GM11168 (cell line): ENCODE data around the gene JUNB.

ENCODE experiments used
- in situ Hi-C: fragments of 300-500 bp; cut with MboI; formaldehyde crosslinking; loops from one replicate; pipeline ENCODE4 v1.12.0; 2022; ENCODE audit warnings: low sequenced_read_pairs; ENCODE audit not compliant: unreplicated experiment

JUNB gene

DNA sequence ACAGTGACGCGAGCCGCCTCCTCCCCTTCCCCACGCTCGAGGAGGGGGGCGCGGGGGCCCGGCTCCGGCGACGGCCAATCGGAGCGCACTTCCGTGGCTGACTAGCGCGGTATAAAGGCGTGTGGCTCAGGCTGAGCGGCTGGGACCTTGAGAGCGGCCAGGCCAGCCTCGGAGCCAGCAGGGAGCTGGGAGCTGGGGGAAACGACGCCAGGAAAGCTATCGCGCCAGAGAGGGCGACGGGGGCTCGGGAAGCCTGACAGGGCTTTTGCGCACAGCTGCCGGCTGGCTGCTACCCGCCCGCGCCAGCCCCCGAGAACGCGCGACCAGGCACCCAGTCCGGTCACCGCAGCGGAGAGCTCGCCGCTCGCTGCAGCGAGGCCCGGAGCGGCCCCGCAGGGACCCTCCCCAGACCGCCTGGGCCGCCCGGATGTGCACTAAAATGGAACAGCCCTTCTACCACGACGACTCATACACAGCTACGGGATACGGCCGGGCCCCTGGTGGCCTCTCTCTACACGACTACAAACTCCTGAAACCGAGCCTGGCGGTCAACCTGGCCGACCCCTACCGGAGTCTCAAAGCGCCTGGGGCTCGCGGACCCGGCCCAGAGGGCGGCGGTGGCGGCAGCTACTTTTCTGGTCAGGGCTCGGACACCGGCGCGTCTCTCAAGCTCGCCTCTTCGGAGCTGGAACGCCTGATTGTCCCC, at the start of gene JUNB:
JUNB (plus strand) TSS at position 142 of the 706 bp plus-strand sequence; CDS start at position 428, 286 bp downstream.
- in situ Hi-C loops: loop anchor here (10.0 kb wide), 1 partner anchor 627 kb away; the partner anchor contains the start of gene ZNF136

DNA sequence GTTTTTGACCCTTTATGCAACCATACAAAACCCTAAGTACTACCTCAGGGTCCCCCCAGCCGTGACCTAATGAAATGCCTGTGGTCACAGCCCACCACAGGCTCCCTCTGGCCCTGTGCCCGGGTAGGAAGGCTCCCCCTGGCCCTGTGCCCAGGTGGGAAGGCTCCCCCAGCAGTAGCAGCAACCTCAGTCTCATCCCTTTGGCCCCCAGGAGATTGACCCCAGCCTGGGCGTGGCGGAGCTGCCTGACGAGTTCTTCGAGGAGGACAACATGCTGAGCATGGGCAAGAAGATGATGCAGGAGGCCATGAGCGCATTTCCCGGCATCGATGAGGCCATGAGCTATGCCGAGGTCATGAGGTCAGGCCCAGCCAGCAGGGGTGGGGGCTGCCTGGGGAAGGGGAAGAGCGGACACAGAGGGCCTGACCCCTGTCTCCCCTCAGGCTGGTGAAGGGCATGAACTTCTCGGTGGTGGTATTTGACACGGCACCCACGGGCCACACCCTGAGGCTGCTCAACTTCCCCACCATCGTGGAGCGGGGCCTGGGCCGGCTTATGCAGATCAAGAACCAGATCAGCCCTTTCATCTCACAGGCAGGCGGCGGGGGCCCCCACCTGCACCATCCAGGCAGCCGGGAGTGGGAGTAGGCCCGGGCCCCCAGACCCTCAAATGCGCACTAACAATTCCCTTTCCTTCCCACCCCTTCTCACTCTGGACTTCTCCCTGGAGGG, 46.0 kb upstream of the JUNB start:
- in situ Hi-C loops: no loop called here

DNA sequence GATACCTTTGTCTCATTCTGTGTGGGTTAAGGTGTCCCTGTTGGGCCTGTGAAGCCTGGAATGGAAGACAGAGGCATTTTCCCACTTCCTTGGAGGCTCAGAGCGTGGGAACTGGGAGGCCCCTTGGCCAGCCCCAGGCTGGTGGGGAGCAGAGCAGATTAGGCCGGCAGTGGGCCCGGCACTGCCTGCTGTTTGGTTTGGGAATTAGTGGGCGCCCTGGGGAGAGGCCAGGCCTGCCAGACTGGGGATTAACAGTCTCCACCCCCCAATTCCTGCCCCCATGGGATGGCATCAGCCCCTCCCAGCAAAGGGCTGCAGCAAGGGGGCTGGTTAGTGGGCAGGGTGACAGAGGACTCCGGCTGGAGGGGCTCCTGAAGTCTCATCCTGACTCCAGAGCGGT, 42.8 kb upstream of the JUNB start:
- in situ Hi-C loops: no loop called here

DNA sequence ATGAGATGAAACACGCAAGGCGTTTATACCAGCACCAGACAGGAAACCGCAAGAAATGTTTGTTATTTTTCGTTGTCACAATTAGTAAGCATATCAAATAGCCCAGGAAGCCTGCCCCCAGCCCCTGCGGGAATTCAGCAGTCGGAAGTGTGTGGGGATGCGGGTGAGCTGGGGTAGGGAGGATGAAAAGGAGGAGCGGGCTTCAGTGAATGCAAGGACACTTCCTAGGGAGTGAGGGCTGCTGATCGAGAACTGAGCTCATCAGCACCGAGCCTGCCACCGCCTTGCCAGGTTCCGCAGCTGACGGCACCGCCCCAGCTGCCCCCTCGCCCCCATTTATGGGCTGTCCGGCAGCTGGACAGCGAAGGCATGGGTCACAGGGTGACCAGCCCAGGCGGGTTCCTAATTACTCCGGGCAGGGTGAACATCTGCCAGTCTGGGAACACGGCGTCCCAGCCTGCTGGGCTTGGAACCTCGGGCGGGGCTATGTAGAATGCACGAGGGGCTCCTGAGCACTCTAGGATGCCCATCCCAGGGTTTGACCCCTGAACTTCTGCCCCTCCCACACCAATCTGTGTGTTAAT, 41.3 kb upstream of the JUNB start:
- in situ Hi-C loops: no loop called here

DNA sequence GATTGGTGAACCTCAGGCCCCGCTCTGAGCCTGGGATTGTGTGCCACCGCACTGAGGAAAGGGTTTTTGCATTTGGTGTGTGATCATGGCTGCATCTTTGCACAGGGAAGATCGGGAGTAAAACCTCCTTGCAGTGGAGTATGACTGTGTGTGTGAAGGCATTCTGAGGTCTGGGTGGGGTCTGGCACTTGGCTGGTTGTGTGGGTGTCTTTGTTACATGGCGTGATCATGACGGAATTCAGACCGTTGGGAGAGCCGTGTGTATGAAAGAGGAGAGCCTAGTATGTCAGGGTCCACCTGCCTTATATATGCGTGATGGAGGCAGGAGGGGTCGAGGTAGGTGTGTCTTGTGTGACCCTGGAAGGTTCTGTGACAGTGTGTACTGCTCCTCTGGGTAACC, 40.4 kb upstream of the JUNB start:
- in situ Hi-C loops: no loop called here

DNA sequence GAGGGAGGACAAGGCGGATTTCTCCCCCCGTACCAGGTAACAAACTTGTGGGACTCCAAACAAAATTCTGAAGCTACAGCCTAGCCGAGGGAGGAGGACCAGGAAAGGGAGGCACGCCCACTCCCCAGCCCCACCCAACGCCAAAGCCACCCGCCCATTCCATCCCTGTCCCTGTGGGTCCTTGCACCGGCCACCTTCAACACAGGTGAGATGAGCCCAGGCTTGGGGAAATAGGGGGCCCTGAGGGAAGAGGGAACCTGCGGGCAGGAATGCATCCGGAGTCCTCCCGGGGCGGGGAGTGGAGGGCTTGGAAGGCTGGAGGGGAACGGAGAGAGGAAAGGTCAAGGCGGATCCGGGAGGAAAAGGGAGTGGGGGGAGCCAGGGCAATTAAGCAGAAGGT, 39.7 kb upstream of the JUNB start, which contains the start of gene BEST2:
BEST2 (plus strand) TSS at position 157 of the 400 bp plus-strand sequence. CDS start 802 bp downstream, outside the sequence.
- in situ Hi-C loops: no loop called here

DNA sequence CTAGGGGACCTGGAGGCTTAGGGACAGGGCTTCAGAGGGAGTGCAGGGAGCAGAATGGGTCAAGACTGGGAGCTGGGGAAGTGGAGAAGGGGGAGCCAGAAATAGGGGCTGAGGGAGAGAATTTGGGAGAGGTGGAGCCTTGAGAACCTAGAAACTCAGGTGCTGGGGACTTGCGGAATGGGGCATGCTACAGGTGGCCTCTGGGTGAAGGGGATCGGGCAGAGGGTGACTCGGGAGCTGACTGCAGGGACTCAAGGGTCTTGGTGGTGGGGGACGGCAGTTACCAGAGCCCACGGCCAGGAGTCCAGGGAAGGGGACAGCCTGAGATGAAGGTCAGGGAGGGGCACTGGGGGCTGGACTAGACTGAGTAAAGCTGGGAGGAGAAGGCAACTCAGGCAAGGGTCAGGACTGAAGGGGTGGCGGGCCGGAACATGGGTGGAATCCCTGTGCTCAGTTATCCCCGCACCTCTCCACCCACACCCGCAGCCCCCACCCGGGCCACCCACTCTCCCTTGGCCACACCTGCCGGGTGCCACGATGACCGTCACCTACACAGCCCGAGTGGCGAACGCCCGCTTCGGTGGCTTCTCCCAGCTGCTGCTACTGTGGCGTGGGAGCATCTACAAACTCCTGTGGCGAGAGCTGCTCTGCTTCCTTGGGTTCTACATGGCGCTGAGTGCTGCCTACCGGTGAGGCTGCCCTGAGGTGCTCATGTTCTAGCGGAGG, 39.1 kb upstream of the JUNB start:
- in situ Hi-C loops: no loop called here

DNA sequence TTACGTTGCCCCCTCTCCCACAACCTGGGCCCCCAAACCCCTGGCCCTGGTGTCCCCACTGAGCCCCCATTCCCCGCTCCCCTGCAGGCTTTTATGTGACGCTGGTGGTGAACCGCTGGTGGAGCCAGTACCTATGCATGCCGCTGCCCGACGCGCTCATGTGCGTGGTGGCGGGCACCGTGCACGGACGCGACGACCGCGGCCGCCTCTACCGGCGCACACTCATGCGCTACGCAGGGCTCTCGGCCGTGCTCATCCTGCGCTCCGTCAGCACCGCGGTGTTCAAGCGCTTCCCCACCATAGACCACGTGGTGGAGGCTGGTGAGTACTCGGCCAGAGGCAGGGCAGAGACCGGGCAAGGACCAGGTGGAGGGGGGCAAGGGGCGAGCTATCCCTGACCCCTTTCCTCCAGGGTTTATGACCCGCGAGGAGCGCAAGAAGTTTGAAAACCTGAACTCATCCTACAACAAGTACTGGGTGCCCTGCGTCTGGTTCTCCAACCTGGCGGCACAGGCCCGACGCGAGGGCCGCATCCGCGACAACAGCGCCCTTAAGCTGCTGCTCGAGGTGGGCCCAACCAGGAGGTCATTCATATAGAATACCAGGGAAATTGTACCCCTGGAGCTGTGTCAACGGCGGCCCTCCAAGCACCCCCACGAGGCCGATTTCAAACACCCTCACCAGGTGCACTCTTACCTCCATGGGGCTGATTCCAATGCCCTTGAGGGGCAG, 36.7 kb upstream of the JUNB start:
- in situ Hi-C loops: no loop called here

DNA sequence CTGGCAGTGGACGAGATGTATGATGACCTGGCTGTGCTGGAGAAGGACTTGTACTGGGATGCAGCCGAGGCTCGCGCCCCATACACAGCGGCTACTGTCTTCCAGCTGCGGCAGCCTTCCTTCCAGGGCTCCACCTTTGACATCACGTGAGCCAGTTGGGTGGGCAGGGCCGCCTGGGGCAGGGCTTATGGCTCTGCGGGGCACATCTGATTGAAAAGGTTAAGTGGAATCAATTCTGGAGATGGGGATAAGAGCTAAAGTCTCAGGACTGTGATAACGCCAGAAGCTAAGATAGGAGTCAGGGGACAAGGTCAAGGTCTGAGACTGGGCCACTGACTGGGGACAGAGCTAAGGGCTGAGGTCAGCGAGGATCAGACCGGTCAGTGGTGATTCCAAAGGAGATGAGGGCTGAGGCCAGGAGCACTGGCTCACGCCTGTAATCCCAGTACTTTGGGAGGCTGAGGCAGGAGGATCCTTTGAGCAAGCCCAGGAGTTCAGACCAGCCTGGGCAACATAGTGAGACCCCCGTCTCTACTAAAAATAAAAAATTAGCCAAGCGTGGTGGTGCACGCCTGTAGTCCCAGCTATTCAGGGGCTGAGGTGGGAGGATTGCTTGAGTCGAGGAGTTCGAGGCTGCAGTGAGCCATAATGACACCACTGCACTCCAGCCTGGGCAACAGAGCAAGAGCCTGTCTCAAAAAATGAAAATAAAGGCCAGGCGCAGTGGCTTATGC, 35.0 kb upstream of the JUNB start:
- in situ Hi-C loops: no loop called here

DNA sequence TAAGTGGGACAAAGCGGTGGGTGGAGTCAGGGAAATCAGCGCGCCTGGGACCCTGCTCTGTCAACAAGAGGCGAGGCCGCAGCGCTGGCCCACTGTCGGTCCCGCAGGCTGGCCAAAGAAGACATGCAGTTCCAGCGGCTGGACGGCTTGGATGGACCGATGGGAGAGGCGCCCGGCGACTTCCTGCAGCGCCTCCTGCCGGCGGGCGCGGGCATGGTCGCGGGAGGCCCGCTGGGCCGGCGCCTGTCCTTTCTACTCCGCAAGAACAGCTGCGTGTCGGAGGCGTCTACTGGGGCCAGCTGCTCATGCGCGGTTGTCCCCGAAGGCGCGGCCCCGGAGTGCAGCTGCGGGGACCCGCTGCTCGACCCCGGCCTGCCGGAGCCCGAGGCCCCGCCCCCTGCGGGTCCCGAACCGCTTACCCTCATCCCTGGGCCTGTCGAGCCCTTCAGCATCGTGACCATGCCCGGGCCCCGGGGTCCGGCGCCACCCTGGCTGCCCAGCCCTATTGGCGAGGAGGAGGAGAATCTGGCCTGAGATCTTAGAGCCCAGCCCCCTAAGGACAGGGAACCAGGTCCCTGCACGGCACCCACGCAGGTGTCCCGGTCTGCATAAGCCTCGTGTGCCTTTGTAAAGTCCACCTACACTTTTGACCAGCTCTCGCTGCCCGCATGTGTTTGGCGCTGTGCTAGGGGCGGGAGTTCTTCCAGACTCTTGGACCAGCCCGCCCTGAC, 33.6 kb upstream of the JUNB start:
- in situ Hi-C loops: no loop called here

DNA sequence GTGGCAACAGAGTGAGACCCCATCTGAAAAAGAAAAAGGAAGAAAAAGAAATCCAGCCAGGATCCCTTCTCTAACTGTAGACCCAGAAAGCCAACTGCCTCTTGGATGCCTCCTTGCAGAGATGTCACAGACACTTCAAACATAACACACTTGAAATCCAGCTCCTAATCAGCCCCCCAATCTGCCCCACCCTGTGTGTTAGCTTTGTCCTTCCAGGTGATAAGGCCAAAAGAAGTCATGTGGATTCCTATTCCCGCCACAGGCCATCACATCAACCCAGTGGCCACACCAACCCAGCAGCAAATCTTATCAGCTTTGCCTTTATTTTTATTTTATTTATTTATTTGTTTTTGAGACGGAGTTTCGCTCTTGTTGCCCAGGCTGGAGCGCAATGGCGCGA, 31.6 kb upstream of the JUNB start:
- in situ Hi-C loops: no loop called here

DNA sequence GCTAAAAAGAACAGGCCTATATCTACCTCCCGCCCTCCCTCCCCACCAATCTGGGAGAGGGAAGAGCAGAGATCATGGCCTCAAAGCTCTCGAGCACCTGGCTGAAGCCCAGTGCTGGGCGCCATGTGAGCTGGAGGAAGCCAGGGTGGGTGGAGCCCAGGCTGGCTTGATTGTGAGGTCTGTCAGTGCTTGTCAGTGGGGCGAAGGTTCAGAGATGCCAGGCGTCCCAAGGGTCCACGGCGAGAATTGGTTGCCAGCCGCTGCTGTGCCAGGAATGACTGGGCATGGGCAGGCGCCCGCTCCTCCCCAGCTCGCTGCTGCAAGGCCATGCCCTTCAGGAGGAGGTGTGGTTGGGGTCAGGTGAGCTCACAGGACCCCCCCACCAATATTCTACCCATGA, 28.2 kb upstream of the JUNB start:
- in situ Hi-C loops: no loop called here

DNA sequence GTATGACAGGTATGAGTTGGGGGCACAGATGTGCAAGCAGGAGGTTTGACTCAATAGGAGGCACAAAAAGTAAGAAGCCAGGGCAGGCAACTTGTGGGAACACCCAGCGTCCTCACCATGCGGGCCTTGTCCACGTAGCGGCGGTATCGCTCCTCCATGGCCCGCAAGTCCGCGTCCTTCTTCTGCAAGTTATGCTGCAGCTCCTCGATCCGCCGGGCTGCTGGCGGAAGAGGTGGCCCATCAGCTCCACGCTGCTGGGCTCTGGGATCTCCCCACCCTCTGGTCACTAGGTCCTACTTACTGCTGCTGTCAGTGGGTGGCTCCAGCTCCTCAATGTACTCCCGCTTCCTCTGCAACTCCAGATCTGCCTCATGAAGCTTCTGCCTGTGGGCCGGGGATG, 26.6 kb upstream of the JUNB start:
- in situ Hi-C loops: loop anchor here (5.0 kb wide), 1 partner anchor 38 kb away; the partner anchor contains the start of genes PRDX2 and THSD8

DNA sequence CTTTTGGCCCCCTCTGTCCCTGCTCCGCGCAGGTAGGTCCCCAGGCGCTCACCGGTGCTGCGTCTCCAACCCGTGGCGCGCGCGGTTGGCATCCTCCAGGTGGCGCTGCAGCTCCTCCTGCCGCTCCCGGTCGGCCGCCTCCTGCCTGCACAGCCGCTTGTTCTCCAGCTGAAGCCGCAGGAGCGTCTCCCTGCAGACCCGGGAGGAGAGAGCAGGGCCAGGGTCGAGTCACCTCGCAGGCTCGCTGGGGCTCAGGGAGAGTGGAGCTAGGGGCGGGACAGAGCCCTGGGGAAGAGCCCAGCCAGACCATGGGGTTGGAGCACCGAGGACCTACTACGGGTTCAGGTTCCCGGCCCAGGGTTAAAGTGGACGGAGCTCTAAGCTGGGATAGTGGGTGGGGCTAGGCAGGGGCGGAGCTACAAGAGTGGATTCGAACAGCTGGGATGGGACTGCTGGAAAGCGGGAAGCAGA, 25.2 kb upstream of the JUNB start:
- in situ Hi-C loops: loop anchor here (5.0 kb wide), 1 partner anchor 36 kb away; the partner anchor contains the start of genes PRDX2 and THSD8

DNA sequence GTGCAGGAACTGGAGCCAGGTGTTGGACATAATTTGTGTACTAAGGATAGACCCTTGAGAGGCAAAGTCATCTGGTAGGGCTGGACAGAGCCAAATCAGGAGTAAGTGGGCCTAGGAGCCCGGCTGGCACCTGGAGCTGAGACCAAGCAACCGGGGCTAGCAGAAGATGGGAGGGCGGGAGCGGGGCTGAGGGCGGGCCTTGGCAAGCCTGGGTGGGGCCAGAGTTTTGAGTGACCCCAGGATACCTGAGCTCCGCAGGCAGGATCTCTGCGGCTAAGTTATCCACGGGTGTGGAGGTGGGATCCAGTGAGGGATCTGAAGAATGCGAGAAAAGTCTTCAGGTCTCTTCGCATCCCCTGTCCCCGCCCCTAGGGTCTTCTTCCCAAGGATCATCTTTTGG, 24.1 kb upstream of the JUNB start:
- in situ Hi-C loops: loop anchor here (5.0 kb wide), 1 partner anchor 35 kb away; the partner anchor contains the start of genes PRDX2 and THSD8

DNA sequence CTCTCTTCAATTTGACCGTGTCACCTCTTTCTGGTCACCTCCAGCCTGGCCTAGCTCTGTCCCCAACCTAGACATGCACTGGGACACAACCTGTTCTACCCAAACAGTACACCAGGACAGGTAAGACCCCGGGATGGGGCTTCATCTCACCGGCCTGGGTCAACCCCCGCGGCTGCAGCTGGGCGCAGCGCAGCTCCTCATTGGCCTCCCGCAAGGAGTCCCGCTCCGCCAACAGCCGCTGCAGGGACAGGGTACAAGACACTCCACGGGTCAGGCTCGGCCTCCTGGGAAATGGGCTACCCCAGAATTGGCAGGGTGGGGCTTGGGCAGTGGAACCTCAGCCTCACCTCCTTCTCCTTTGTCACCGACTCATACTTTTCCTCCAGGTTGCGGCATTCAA, 23.6 kb upstream of the JUNB start:
- in situ Hi-C loops: loop anchor here (5.0 kb wide), 1 partner anchor 35 kb away; the partner anchor contains the start of genes PRDX2 and THSD8

DNA sequence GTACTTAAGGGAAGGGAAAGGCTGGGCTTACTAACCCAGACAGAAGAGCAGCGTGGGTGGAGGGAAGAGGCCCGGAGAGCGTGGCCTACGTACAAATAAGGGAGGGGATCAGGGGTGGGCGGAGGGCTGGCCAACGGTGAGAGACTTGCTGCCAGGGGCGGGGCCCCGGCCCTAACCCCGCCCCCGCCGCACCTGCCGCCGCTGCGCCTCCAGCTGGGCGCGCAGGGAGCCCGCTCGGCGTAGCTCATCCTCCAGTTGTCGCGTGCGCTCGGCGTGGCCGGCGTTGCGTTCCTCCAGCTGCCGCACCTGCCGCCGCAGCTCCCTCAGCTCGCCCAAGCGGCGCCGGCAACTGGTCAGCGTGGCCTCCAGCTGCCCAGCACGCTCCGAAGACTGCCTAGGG, 21.6 kb upstream of the JUNB start:
- in situ Hi-C loops: loop anchor here (5.0 kb wide), 1 partner anchor 33 kb away; the partner anchor contains the start of genes PRDX2 and THSD8

DNA sequence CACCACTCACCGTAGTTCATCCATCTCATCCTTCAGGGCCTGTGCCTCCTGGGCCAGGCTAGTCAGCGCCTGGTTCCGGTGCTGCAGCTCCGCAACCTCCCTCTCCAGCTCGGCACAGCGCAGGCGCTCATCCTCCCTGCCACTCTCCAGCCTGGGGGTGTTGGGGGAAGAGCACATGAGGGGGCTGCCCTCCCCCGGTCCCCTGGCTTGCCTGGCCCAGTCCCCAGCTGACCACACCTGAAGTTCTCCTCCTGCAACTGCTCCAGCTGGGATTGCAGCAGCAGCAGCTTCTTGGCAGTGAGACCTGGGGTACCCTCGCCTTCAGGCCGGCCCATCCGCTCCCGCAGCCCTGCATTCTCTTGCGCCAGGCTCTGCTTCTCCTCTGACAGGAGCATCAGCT, 20.4 kb upstream of the JUNB start:
- in situ Hi-C loops: no loop called here
